Fibroblast of mammary gland (primary cell): ENCODE results near the gene HOXD11.

Source experiments
- DNase-seq: peaks from one replicate; pipeline ENCODE4 v3.0.0-alpha.2; 2010; ENCODE audit warnings: low read depth
- H3K4me3 ChIP-seq: 2 replicates; pipeline ENCODE4 v1.5.1; 2011; ENCODE audit warnings: low read depth, mild to moderate bottlenecking, low read length, moderate library complexity; ENCODE audit not compliant: control insufficient read depth
- CTCF ChIP-seq: conservative IDR thresholded peaks from 2 replicates; pipeline ENCODE4 v1.5.1; 2011; ENCODE audit warnings: low read depth, low read length, inconsistent platforms; ENCODE audit not compliant: control insufficient read depth, insufficient read depth

The HOXD11 gene

DNA sequence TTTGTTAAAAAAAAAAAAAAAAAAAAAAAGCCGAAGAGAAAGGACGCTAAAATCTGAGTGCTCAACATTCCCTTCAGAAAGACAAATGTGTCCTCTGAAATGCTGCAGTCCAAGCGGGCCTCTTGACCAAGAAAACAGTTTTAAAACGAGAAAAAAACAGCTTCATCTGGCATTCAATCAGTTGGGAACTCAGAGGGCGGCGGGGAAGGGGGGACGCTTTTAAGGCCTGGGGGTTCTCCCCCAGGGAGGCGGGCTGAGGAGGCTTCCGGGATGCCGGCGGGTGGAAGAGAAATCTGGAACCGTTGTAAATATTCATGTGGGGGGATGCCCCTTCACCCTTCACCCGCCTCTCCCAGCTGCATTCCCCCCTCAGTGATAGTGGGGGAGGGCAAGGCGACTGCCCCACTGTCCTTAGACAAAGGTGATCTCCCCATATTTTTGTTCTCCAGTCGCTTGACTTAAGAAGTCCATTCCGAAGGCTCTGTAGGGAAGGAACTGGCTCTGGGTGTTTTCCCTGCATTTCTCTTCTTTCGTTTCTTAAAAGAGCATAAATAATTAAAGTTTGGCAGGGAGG, 3.3 kb upstream of the HOXD11 start:
- no peak for DNase-seq
- no peak for TF ChIP-seq CTCF
- H3K4me3 ChIP-seq, result no peak overlapping the region

GRCh38 chr2:176104316-176105077, 2.6 kb upstream of the HOXD11 start:
- TF ChIP-seq CTCF, result no peak
- H3K4me3 ChIP-seq, result no peak overlapping the region
- peak; percentile 54 for DNase-seq

DNA sequence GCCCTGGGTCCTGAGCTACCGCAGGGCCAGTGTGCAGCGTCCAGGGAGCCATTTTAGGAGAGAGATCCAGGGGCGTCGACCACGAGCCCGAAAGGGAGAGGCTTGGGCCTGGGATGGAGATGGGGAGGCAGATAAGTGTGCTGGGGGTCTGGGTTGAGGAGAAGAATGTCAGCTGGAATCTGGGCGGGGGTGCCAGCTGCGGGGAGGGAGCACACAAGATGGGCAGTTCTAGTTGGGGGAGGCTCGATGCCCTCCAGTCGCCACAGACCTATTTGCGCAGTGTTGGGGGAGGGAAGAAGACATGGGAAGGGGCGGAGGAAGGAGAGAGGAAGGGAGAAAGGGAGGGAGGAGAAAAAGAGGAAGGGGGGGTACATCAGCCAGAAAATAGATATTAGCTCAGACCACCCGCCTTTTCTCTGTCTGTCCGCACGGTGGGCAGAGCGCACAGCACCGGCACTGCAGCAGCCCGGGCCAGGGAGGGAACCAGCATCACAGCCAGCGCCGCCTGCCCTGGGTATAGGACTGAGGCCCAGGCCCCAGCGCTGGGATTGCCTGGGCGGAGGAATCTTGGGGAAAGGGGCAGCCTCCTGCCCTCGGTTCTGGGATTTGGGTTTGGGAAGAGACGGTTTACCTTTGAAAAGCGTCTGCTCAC, 1.9 kb upstream of the HOXD11 start:
- no peak for DNase-seq
- H3K4me3 ChIP-seq, result no peak overlapping the region
- TF ChIP-seq CTCF, result no peak

DNA sequence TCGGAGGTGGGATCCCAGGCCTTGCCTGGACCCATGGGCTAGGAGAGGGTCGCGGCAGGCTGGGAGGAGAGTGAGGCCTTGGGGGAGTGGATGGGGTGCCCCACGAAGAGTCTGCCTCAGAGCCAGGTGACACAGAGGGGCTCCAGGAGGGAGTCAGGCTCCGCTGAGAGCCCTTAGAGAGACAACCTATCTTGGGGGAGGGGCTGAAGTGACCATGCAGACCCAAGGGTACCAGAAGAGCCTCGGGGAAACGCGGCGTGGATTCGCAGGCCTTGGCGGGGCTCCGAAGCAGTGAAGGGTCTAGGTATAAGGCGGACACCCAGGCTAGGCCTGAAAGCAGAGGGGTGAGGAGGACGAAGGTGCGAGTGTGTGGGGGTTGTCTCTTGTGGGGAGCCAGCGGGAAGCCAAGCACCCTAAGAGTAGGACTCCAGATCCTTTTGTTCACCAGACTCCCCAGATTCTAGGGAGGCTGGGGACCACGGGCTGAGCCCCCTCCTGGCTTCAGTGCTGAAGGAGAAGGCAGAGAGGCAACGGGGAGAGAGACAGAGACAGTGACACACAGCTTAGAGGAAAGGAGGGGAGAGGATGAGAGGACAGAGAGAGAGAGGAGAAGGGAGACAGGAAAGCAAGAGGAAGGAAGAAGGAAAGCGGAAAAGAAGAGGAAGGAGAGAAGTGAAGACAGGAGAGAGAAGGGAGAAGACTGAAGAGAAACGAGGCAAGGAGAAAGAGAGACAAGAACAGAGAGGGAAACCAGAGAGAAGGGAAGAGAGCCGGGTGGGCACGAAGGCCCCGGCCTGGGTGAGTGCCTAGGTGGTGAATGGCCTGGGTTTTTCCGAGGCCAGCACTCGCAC, 1.1 kb upstream of the HOXD11 start:
- no peak for TF ChIP-seq CTCF
- no peak overlapping the region for H3K4me3 ChIP-seq
- DNase-seq, result no peak

- no peak for TF ChIP-seq CTCF
- no peak overlapping the region for H3K4me3 ChIP-seq
- no peak for DNase-seq
Measured at GRCh38 chr2:176107731-176108181, 676 bp downstream of the HOXD11 start.

GRCh38 chr2:176109192-176109901, 2.3 kb downstream of the HOXD11 start:
- no peak for DNase-seq
- no peak for TF ChIP-seq CTCF
- H3K4me3 ChIP-seq, result no peak overlapping the region
